Measurements from ENCODE around the gene PTPRA.

- TF ChIP-seq CTCF (IDR thresholded peaks at IDR 0.05; ENCODE audit: low read depth, low read length, missing input control) (no peak), RAD21 (IDR thresholded peaks at IDR 0.05) (no peak), JUND (IDR thresholded peaks at IDR 0.05) (no peak), TAF1 (conservative IDR thresholded peaks at IDR 0.05) (no peak), YY1 (IDR thresholded peaks at IDR 0.05) (no peak)
These were observed 36.7 kb downstream of the PTPRA start for GRCh38 chr20:2909953-2910352.
